Stimulated activated CD4-positive, alpha-beta T cell treated with anti-CD3 and anti-CD28 coated beads, Interleukin-15, amount 100 ng/mL, for 48 hours (primary cell): ENCODE measurements around the gene MYBPH.

Source experiments
- DNase-seq, 2 donors: peaks; one replicate each; pipeline ENCODE4 v3.0.0-alpha.2; 2020; ENCODE audit warnings: low read depth in 2 of 2

The MYBPH gene

GRCh38 chr1:203166192-203166940 is 9.3 kb downstream of the MYBPH start:
- no peak for DNase-seq

- DNase-seq, result no peak
Measured at GRCh38 chr1:203165800-203166161, 9.8 kb downstream of the MYBPH start.

GRCh38 chr1:203165101-203165799 is 10.4 kb downstream of the MYBPH start:
- no peak for DNase-seq

- no peak for DNase-seq
Measured at GRCh38 chr1:203163891-203164635, 11.6 kb downstream of the MYBPH start.

GRCh38 chr1:203162403-203162802 is 13.2 kb downstream of the MYBPH start:
- DNase-seq, result no peak

GRCh38 chr1:203161703-203162102 is 13.9 kb downstream of the MYBPH start:
- no peak for DNase-seq

- no peak for DNase-seq
Measured at GRCh38 chr1:203161175-203161574, 14.5 kb downstream of the MYBPH start.

- DNase-seq, result no peak
Measured at GRCh38 chr1:203159844-203160243, 15.8 kb downstream of the MYBPH start.

- no peak for DNase-seq
Measured at GRCh38 chr1:203158960-203159665, 16.5 kb downstream of the MYBPH start.

GRCh38 chr1:203158423-203158822 is 17.2 kb downstream of the MYBPH start:
- no peak for DNase-seq

- no peak for DNase-seq
Measured at GRCh38 chr1:203156280-203156679, 19.3 kb downstream of the MYBPH start.

GRCh38 chr1:203153989-203154821 is 21.4 kb downstream of the MYBPH start:
- DNase-seq, result no peak

- DNase-seq, result no peak
Measured at GRCh38 chr1:203153051-203153988, 22.3 kb downstream of the MYBPH start.

GRCh38 chr1:203152158-203153034 is 23.2 kb downstream of the MYBPH start:
- no peak for DNase-seq

GRCh38 chr1:203151362-203152157 is 24.1 kb downstream of the MYBPH start:
- no peak for DNase-seq

GRCh38 chr1:203150511-203151297 is 24.9 kb downstream of the MYBPH start:
- DNase-seq, result no peak

- no peak for DNase-seq
Measured at GRCh38 chr1:203149188-203149840, 26.3 kb downstream of the MYBPH start.
